GM21390 (cell line): Measurements from ENCODE around the gene BTBD6.
"Not testable (repeated sequence)": the region's sequence is repeated elsewhere in the genome, so short reads cannot be mapped to it uniquely, and the experiment has no call there.

Experiments used
- ATAC-seq: cut with Tn5 transposase; IDR thresholded peaks from one replicate; pipeline ENCODE4 v1.9.1; 2021; ENCODE audit not compliant: unreplicated experiment

The BTBD6 gene

DNA sequence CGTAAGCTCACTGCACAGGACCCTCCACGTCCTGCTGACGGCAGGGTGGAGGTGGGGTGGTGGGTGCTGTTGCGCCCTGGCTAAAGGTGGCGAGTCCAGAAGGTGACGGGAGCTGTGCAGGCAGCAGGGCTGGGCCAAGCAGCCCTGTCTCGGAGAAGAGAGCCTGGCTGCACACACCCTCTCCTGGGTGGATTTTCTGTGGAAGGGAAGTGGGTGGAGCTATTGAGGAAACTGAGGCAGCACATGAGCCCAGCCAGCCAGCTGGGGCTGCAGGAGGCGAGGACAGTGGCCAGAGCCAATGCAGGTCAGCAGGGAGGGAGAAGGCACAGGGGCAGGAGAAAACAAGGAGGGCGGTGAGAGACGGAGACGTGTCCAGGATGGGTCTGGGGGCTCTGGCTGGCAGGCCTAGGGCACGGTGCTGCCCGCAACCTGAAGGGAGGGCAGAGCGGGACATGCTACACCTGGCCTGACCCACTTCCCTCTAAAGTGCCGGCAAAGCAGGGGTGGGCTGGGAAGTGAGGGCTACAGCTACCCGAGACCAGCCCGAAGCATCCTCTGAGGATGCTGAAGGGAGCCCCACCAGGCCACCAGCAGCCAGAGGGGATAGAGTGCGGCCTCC, 20.5 kb downstream of the BTBD6 start:
- ATAC-seq = no peak

DNA sequence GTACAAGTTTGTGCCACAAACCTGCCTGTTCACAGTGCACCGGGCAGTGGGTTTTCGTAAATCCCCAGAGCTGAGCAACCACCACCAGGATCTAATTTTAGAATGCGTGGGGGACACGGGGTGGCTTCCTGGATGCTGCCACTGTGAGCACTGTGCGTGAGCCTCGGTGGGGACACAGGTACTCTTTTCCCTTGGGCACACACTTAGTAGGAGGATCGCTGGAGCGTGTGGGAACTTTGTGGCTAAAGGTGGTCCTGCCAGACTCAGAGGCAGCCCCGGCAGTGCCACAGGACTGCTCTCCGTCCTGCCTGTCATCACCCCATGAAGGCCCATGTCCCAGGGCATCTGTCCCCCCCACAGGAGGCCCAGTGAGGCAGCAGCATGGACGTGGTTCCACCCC, 21.1 kb downstream of the BTBD6 start:
- ATAC-seq = no peak

DNA sequence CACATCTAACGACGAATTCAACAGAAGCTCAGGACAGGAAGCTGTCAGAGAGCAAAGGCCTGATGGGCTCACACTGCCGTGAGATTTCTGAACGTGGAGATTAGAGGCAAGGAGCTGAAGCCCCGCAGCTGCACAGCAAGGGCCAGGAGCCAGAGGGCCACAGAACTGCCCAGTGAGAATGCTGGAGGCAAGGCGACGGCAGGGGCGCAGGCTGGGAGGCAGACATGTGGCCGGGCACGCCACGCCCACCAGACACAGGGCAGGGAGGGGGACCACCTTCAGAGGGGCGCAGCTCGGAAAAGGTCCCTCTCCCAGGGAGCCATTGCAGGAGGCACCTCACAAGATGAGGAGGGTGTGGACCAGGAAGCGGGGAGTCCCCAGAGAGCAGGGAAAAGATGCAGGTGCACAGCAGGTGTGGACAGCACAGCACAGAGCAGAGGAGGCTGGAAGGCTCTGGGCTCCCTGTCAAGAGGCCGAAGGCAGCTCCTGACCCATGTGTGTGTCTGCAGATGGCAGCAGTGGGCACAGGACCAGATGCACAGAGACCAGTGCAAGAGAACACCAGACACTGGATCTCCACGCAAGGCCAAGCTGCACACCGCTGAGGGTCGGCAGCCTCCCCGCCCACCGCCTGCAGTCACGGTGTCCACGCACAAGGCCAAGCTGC, 23.0 kb downstream of the BTBD6 start:
- ATAC-seq = no peak

DNA sequence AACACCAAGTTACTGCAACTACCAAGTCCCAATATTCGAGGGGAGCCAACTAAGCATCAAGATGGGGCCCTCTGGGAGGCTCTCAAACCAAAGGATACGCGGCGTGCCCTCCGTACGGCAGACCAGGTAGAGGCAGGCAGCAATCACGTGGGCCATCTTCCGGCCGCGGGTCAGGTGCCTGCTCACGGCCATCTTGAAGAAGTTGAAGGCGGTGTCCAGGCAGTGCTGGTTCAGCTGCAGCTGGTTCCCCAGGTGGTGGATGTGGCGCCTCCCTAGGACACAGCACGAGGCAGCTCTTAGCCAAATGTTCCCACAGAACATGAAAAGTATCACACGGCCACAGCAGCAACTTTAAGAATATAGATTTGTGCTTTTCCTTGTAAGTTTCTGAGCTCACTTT, 24.3 kb downstream of the BTBD6 start:
- no peak for ATAC-seq

DNA sequence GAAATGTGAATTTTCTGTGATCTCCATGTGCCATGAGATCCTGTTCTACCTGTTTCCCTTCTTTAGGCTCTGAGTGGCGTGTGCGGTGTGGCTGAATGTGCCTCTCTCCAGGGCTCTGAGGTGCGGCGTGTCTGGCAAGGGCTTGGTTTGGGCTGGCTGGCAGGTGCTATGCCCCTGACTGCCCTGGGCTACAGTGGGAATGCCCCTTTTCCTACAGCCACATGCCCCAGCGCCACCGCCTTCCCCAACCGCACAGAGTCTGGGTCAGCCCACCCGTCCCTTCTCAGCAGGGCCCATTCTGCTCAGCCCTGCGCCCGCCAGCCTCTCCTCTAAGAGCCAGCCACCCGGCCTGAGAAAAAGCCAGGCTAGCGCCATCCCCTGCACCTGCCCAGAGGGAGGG, 24.7 kb downstream of the BTBD6 start:
- no peak for ATAC-seq

DNA sequence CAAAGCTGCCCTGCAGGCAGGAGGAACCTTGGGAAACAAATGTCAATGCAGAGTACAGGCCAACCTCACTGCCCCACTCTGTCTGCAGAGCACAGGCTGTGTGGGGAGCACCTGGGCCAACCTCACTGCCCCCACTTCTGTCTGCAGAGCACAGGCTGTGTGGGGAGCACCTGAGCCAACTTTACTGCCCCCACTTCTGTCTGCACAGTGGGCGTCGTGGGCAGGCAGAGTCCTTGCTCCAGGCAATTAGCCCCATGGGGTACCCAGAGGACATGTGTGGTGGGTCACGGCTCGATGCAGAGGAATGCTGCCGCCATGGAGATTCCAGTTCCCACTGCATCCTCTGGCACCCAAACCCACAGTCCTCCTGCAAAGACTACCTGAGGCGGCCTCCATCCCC, 26.3 kb downstream of the BTBD6 start:
- ATAC-seq = no peak

DNA sequence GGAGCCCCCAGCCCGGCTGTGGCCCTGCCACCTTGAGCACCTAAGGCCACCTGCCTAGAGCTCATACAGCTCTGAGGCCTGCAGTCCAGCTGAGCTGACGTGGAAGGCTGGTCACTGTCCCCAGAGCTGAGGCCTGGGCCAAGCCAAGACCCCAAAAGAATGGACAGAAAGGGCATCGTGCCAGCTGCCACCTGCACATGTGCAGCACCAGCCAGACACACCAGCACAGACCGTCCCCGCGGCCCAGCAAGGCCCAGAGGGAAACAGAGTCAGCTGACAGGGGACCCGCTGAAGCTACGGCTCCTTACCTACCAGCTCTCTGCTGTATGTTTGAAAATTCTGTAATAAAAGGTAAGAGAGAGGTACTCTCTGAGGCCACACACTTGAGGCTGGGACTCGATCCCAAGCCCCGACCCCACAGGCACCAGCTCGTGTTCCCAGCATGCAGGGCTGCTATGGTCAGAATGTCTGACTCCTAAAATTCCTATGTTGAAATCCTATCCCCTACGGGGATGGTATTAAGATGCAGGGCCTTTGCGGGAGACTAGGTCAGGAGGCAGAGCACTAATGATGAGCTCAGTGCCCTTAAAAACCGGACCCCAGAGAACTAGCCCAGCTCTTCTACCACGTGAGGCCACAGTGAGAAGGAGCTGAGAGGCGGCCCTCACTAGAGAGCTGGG, 27.1 kb downstream of the BTBD6 start:
- ATAC-seq = no peak

DNA sequence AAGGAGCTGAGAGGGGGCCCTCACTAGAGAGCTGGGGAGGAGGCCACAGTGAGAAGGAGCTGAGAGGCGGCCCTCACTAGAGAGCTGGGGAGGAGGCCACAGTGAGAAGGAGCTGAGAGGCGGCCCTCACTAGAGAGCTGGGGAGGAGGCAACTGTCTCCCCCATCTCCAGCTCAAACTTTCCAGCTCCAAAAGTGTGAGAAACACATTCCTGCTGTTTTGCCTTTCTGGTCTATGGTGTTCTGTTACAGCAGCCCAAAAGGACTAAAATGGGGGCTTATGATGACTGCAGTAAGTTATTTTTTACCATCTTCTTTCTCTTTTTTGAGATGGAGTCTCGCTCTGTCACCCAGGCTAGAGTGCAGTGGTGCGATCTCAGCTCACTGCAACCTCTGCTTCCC, 29.1 kb downstream of the BTBD6 start:
- not testable (repeated sequence) for ATAC-seq

DNA sequence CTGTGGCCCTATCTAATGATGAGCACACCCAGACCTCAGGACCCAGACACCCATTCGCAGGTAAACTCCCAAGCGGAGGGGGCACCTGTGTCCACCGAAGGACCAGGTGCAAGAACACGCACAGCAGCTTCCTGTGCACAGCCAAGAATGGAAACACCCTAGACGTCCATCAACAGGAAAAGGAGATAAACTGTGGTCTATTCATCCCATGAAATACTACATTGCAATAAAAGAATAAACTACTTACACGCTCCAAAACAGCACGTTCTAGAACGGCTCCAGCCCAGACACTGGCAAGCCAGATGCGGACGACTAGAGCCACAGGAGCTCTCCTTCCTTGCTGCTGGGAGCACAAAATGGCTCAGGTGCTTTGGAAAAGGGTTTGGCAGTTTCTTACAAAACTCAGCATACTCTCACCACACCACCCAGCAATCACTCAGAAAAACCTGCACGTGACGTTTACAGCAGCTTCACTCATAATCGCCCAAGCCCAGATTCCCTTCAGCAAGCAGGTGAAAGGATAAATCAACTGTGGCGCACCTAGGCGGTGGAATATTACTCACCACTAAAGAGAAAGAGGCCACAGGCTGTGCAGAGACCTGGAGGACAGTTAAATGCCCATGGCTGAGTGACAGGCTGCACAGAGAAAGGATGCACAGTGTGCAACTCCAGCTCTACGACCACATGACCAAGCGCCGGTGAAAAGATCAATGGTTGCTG, 31.5 kb downstream of the BTBD6 start:
- no peak for ATAC-seq

DNA sequence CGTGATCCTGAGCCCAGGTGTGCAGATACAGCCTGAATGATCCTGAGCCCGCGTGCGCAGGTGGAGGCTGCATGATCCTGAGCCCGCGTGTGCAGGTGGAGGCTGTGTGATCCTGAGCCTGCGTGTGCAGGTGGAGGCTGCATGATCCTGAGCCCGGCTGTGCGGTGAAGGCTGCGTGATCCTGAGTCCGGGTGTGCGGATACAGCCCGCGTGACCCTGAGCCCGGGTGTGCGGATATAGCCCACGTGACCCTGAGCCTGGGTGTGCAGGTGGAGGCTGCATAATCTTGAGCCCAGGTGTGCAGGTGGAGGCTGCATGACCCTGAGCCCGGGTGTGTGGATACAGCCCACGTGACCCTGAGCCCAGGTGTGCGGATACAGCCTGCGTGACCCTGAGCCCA, 32.2 kb downstream of the BTBD6 start:
- no peak for ATAC-seq

DNA sequence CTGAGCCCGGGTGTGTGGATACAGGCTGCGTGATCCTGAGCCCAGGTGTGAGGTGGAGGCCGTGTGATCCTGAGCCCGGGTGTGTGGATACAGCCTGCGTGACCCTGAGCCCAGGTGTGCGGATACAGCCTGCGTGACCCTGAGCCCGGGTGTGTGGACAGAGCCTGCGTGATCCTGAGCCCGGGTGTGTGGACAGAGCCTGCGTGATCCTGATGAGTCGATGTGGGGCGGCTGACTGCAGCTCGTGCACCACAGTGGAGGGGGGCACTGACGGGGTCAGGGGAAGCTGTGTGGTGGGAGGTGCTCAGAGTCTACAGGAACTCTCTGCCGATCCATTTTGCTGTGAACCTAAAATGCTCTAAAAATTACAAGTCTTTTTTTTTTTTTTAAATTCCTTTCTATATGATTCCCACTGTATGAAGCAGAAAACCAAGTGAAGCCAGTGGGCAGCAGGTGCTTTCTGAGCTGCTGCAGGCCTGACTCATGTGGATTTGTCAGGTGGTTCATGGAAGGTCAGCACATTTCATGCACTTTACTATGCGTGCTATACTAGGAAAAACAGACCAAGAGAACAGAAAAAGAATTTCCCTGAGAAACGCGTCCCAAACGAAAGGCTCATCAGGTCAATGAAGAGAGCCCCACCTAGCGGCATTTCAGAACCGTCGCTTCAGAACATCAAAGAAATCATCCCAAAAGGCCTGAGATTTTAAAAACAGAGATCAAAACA, 33.2 kb downstream of the BTBD6 start:
- no peak for ATAC-seq

DNA sequence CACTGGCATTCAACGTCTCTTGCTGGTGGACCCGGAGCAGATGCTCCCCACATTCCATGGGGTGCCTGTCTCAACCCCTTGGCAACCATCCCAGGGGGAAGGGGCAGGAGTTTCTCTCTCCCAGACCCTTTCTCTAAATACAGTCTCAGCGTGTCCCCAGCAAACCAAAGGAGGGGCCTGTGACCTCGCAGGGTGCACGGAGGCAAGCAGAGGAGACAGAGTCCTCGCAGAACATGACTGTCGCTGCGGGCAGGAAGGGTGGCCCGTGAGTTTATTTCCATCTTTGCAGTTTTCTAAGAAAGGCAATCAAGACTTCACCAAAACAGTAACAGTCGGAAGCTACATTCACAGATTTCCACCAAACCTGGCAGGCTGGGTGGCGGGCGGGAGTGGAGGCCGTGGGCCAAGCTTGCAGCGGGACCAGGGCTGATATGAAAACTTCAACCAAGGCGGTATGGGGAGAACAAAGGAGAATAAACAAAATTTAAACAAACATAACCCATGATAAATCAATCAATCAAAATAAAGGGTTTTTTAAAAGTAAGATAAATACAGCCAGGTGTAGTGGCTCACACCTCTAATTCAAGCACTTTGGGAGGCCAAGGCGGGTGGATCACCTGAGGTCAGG, 33.9 kb downstream of the BTBD6 start:
- no peak for ATAC-seq

DNA sequence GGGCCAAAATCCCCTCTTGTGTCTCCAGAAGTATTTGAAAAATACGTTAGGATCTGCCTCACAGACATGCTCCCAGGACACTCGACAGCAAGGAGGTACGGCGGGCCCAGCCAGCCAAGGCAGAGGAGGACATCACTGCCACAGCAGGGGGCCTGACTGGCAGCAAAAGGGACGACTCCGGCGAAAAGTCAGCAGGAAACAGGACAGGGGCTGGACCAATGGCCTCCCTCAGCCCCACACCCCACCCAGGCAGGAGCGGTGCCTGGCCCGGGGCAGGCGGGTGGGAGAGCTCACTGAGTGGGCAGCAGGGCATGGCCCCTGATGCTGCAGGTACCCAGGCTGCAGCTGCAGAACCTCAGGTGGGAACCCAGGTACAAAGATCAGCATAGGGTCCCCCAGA, 34.7 kb downstream of the BTBD6 start:
- ATAC-seq = no peak

DNA sequence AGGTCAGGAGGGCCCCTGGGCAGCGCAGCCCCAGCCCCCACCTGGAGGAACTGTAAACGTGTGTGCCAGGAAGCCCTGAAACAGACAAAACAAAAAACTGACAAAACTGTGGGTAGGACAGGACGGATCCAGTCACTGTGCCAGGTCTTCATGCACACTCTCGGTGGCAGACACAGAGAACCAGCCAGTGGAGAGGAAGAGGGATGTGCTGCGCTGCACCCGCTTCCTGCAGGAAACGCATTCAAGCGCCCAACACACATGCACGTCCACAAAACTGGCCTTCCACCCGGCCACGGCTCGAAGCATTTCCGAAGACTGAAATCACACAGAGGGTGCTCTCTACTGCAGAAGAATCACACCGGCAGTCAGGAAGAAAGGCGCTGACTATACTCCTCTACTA, 35.6 kb downstream of the BTBD6 start:
- no peak for ATAC-seq

DNA sequence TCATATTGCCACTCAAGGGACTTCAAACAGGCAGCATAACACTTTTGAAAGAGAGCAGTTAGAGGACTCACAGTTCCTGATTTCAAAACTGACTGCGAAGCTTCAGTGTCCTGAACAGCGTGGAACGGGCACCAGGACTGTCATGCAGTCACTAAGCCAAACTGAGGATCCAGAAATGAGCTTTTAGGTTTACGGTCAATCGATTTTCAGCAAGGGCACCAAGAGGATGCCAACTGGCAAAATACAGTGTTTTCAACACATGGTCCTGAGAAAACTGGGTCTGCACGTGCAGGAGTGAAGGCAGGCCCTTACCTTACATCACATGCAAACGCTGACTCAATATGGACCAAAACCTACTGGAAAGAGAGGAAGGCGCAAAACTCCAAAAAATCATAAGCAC, 36.8 kb downstream of the BTBD6 start:
- ATAC-seq = no peak

DNA sequence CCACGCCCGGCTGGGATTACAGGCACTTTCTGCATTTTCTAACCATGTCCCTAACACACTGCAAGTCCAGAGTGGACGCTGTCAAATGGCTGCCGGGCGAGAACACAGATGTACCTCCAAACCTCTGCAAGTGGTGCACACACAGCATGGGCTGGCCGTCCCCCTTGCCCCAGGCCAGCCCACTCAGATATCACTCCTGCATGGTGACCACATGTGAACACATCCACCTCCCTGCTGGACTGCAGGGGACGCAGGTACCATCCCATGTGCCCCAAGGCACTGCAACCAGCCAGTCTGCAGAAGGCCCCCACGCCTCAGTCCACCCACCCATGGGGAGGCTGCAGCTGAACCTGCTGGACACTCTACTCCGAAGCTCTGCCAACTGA, 38.4 kb downstream of the BTBD6 start:
- no peak for ATAC-seq

DNA sequence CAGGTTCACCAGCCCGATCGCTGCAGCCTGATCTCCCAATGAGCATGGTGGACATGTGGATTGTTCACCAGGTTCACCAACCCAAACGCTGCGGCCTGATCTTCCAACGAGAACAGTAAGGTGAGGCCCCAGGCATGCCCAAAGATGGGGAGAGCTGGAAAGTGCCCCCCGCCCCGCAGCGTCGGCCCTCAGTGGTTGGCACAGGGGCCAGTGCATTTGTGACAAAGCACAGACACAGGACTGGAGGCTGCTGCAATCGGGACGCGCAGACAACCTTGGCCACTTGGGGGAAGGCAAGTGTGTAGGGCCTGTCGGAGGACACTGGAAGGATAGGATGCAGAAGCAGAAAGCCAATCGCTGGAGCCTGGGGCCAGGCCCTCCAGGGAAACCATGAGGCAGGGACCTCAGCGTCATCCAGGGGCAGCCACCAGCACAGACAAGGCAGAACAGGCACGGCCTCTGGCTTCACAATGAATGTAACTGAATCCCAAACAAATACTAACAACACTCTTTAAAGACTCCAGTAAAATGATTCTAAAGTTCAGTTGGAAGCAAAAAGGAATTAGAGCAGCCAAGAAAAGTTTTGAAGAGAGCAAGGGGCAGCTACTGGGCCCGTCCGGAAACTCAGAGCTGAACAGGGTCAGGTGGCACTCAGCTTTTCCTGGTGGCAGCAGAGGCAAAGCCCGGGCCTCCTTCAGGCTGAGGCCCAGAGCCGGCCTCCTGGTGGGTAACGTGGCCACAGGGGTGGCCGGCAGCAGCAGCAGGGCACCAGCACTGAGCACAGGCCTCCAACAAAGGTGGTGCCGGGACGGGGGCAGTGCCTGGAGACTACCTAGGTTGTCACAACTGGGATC, 39.1 kb downstream of the BTBD6 start:
- ATAC-seq = no peak

DNA sequence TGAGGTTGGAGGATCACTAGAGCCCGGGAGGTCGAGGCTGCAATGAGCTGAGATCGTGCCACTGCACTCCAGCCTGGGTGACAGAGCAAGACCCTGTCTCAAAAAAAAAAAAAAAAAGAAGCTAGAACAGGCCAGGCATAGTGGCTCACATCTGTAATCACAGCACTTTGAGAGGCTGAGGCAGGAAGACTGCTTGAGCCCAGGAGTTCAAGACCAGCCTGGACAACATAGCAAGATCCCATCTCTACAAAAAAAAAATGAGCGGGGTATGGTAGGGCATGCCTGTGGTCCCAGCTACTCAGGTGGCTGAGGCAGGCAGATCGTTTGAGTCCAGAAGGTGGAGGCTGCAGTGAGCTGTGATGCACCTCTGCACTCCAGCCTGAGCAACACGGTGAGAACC, 40.6 kb downstream of the BTBD6 start:
- not testable (repeated sequence) for ATAC-seq

DNA sequence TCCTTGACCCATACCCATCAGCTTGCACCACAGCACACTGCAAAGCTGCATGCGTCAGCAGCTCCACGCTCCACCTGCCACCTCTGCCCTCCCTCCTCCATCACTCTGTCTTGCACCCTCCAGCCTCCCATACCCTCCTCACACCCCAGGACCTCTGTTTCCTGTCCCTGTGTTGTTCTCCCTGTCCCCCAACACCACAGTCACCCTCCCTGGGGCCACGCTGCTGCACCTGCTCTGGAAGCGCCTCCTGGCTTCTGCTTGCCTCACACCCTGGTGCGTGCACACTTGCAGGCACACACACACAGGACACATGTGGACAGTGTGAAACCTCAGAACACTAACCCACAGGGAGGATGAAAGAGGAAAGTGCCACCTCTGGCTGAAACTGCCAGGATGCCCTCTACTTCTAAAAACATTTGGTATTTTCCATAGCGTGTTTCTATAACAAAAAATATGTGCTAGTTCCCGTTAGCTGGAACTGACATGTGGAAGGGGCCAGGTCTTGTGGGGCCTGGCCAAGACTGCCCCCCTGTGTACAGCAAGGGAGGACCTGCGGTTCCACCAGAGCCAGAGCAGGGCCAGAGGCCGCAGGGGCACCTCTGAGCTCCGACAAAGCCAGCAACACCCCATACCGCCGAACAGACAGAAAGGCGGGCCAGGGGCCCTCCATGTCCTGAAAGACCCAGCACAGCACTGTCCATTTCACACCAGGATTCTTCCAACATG, 42.5 kb downstream of the BTBD6 start:
- no peak for ATAC-seq
